Naive B cell (primary cell): Measurements from ENCODE around the gene EML4. TPM values are rescaled to one million over a fixed set of nuclear protein-coding genes. Genes with fewer than 3 reads are reported as not detected.

Experiments used
- ATAC-seq, 2 donors: fragments of 150-1000 bp; cut with Tn5 transposase; 2 replicates each; pipeline ENCODE4 v1.10.0; 2021; ENCODE audit warnings: low read depth in 2 of 2, mild to moderate bottlenecking in 2 of 2, moderate library complexity in 2 of 2
- DNase-seq: peaks from one replicate; pipeline ENCODE4 v3.0.0; 2022
- H3K27ac Mint-ChIP-seq, 6 donors: one replicate each; pipeline ENCODE4 v1.8.0; 2020 to 2022; ENCODE audit warnings: mild to moderate bottlenecking in 6 of 6, mixed read lengths in 6 of 6, moderate library complexity in 5 of 6, inconsistent platforms in 2 of 6
- H3K27me3 Mint-ChIP-seq, 3 donors: one replicate each; pipeline ENCODE4 v1.8.0; 2021 to 2022; ENCODE audit warnings: mixed read lengths in 3 of 3, mild to moderate bottlenecking in 1 of 3
- H3K36me3 Mint-ChIP-seq, 2 donors: one replicate each; pipeline ENCODE4 v1.8.0; 2020 to 2022; ENCODE audit warnings: mixed read lengths in 2 of 2, inconsistent platforms in 1 of 2, mild to moderate bottlenecking in 1 of 2
- H3K4me1 Mint-ChIP-seq, 3 donors: one replicate each; pipeline ENCODE4 v1.8.0; 2020 to 2022; ENCODE audit warnings: mixed read lengths in 3 of 3, inconsistent platforms in 1 of 3, mild to moderate bottlenecking in 1 of 3, moderate library complexity in 1 of 3
- H3K4me3 Mint-ChIP-seq, 8 donors: one replicate each; pipeline ENCODE4 v1.8.0; 2020 to 2022; ENCODE audit warnings: mild to moderate bottlenecking in 8 of 8, mixed read lengths in 8 of 8, moderate library complexity in 8 of 8, inconsistent platforms in 2 of 8
- H3K9me3 Mint-ChIP-seq, 7 donors: one replicate each; pipeline ENCODE4 v1.8.0; 2020 to 2022; ENCODE audit warnings: mixed read lengths in 7 of 7, mild to moderate bottlenecking in 5 of 7, inconsistent platforms in 2 of 7, moderate library complexity in 1 of 7
- polyA plus RNA-seq, 6 donors: library from polyadenylated mRNA; unstranded; fragments of 300-500 nt; fragmentation: Illumina TruSeq; gene quantifications; one replicate each; pipeline ENCODE4 v1.2.3, GENCODE V29; 2021; ENCODE audit warnings: low read depth in 6 of 6

Gene EML4
- polyA plus RNA-seq, 6 donors from 2014 or later = 33.3 to 77.6 (median 62.5) TPM

DNA sequence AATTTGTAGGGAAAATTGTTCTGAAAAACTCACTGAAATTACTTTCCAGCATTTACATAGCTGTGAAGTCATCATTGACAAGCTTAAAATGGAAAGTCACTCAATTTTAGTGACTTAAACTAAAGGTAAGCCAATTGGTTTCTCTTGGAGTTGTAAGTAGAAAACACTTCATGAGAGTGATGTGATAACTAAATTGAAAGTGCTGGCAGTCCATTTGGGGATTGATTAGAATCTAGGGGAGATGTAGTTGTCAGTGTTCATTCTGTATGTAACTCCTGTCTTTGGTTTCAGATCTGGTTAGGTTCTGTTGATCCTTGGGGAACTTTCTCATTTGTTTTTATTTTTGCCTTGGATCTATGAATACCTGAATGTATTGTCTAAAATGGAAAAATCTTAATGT, 138.0 kb downstream of the EML4 start:
- Mint-ChIP-seq H3K4me1 (peaks cover 0 to 4% (median 0%) of the 10 kb centered on the region in 3 donors), H3K27ac (peak overlapping the region in 1 of 6 donors; percentile 18), H3K4me3 (no peak overlapping the region), H3K9me3 (no peaks in the 10 kb centered on the region), H3K36me3 (peaks cover 16 to 21% of the 10 kb centered on the region in 2 donors), H3K27me3 (no peaks in the 10 kb centered on the region)
- ATAC-seq = no peak
- DNase-seq = no peak

DNA sequence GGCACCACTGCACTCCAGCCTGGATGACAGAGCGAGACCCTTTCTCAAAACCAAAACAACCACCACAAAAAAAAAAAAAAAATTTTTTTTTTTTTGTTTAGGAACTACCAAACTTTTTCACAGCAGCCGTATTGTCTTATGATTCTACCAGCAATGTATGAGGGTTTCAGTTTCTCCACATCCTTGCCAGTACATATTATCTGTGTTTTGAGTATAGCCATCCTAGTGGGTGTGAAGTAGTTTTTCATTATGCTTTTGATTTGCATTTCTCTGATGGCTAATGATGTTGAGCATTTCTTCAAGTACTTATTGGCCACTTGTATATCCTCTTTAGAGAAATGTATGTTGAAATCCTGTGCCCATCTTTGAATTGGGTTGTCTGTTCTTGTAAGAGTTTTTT, 140.2 kb downstream of the EML4 start:
- Mint-ChIP-seq H3K36me3 (peaks cover 10 to 14% of the 10 kb centered on the region in 2 donors), H3K4me1 (peaks cover 0 to 5% (median under 1%) of the 10 kb centered on the region in 3 donors), H3K27me3 (no peaks in the 10 kb centered on the region), H3K27ac (peak overlapping the region in 2 of 6 donors; percentile 26 to 74), H3K9me3 (no peaks in the 10 kb centered on the region), H3K4me3 (no peak overlapping the region)
- ATAC-seq = no peak
- DNase-seq = no peak

DNA sequence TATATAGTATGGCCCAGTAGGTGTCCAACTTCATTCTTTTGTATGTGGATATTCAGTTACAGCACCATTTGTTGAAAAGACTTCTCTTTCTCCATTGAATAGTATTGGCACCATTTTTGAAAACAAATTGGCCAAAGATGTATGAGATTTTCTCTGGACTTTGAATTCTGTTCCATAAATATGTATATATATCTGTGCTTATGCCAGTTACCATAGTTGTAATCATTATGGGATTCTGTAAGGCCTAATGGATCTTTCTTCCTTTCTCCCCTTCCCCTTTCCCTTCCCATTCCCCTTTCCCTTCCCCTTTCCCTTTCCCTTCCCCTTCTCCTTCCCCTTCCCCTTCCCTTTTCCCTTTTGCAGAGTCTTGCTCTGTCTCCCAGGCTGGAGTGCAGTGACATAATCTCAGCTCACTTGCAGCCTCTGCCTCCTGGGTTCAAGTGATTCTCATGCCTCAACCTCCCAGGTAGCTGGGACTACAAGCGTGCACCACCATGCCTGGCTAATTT, 140.9 kb downstream of the EML4 start:
- H3K27me3 Mint-ChIP-seq = no peaks in the 10 kb centered on the region
- ATAC-seq = no peak

DNA sequence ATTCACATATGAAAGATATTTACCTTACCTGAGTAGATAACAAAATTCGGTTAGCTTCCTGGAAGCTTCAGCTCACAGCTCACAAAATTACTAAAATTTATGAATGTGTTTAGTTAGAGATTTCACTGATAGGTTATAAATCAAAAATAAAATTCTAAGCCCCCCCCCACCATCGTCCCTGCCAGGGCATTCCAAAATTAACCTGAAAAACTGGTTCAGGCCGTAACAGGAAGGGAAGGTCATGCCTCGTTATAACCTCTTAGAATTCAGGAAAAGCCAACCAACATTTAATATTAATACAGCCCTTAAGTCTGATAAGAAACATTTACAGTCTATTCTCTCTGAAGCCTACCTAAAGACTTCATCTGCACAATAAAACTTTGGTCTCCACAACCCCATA, 143.0 kb downstream of the EML4 start:
- DNase-seq (no peak), ATAC-seq (no peak)
- Mint-ChIP-seq H3K27me3 (no peaks in the 10 kb centered on the region), H3K36me3 (peaks cover 12 to 15% of the 10 kb centered on the region in 2 donors), H3K9me3 (no peaks in the 10 kb centered on the region), H3K4me1 (peaks cover 0 to 9% (median 4%) of the 10 kb centered on the region in 3 donors), H3K27ac (peak overlapping the region in 2 of 6 donors; percentile 47 to 66), H3K4me3 (no peak overlapping the region)

More for the DNA sequence above, 140.9 kb downstream of the EML4 start:
- H3K9me3 Mint-ChIP-seq = no peaks in the 10 kb centered on the region
- H3K4me1 Mint-ChIP-seq = peaks cover 0 to 12% (median 4%) of the 10 kb centered on the region in 3 donors
- no peak overlapping the region for H3K4me3 Mint-ChIP-seq
- peak overlapping the region in 2 of 6 donors; percentile 6 to 49 for H3K27ac Mint-ChIP-seq
- no peak for DNase-seq
- H3K36me3 Mint-ChIP-seq = peaks cover 17% of the 10 kb centered on the region in 2 donors

DNA sequence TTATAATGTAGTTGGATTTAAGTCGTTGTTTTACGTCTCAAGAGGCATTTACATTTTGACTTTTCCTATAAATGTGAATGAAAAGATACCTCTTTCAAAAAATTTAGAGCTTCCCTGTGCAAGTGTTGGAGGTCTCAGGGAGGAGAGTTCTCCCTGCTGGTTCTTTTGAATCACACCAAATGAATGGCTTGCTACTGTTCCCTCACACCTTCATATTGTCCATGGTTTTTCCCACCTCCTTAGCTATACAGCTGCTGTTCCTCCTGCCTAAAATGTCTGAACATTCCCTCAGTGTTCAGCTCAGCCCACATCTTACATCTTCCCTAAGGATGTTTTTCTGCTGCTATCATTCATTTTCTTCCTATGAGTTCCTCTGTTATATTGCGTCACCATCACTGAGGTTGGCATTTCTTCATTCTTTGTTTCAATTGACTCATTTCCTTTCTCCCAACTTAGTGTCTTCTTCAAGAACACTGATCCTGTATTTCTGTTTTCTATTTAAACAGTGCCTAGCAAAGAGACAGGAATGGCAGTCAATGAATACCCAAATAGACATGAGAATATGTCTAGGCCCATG, 145.8 kb downstream of the EML4 start:
- Mint-ChIP-seq H3K36me3 (peaks cover 19 to 21% of the 10 kb centered on the region in 2 donors), H3K4me1 (peaks cover 0 to 9% (median 4%) of the 10 kb centered on the region in 3 donors), H3K27ac (peak overlapping the region in 4 of 6 donors; percentile 16 to 72 (median 38)), H3K4me3 (no peak overlapping the region), H3K9me3 (no peaks in the 10 kb centered on the region), H3K27me3 (no peaks in the 10 kb centered on the region)
- DNase-seq (no peak), ATAC-seq (no peak)

DNA sequence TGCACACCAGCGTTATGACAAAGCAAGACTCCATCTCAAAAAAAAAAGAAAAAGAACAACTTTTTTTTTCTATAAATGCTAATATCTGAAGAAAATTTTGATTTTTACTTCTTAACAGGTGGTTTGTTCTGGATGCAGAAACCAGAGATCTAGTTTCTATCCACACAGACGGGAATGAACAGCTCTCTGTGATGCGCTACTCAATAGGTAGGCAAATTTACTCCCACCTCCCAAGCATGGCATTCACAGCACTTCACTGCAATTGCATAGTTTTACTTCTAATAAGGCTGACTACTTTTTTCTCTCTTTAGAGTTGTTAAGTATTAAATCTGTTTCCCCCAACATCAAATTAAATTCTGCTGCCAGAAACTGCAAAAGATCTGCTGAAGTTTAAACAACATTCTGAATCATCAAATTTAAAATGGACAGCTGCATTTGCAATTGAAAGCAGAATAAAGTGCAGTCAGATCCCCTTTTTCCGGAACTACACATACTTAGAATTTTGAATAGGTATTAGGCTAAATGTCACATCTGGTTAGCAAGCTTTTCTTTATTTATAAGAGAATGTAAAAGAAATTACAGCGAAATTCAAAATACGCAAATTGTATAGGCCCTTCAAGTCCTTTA, 146.8 kb downstream of the EML4 start:
- H3K27ac Mint-ChIP-seq = peak overlapping the region in 3 of 6 donors; percentile 11 to 59 (median 16)
- H3K27me3 Mint-ChIP-seq = no peaks in the 10 kb centered on the region
- no peak overlapping the region for H3K4me3 Mint-ChIP-seq
- ATAC-seq (no peak), DNase-seq (no peak)
- no peaks in the 10 kb centered on the region for H3K9me3 Mint-ChIP-seq
- H3K36me3 Mint-ChIP-seq = peaks cover 19 to 27% of the 10 kb centered on the region in 2 donors
- H3K4me1 Mint-ChIP-seq = peaks cover 0 to 9% (median 4%) of the 10 kb centered on the region in 3 donors

DNA sequence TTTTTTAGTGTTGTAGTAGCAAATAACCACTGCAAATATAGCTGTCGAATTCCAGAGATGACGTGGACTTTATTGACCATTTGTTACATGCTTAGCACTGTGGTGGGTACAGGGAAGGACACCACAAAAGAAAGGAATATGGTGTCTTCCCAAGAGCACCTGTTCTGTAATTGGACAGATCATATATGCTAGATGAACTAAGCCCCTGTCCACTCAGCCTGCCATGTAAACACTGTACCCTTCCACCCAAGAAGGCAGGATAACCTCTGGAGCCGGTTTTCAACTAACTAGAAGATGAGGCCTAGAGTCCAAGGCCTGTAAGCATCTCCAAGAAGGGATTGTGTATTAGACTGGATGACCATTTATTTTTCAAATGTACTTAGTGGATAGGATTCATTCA, 147.8 kb downstream of the EML4 start:
- Mint-ChIP-seq H3K4me1 (peaks cover 0 to 9% (median 4%) of the 10 kb centered on the region in 3 donors), H3K27ac (no peak overlapping the region), H3K9me3 (no peaks in the 10 kb centered on the region), H3K4me3 (no peak overlapping the region), H3K27me3 (no peaks in the 10 kb centered on the region), H3K36me3 (peaks cover 19 to 27% of the 10 kb centered on the region in 2 donors)
- no peak for ATAC-seq
- DNase-seq = no peak

DNA sequence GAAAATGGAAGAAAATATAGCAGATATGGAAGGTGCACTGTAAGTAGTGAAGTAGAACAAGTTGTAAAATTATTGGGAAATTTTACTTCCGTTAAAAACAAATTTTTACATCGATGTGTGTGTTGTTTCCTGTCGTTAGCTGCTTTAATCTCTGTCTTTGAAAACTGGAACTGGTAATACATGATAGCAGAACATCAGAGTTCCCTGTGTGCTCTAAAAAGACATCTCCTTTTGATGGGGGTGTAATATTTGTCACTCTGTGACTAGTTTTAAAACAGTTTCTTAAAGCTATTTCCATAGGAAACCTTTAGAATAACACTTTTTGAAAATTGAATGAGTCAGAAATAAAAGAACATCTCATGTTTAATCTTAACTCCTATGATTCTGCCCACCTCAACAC, 148.3 kb downstream of the EML4 start:
- H3K36me3 Mint-ChIP-seq = peaks cover 19 to 27% of the 10 kb centered on the region in 2 donors
- ATAC-seq (no peak), DNase-seq (no peak)
- H3K27ac Mint-ChIP-seq = peak overlapping the region in 1 of 6 donors; percentile 34
- no peak overlapping the region for H3K4me3 Mint-ChIP-seq
- H3K9me3 Mint-ChIP-seq = no peaks in the 10 kb centered on the region
- peaks cover 0 to 9% (median 4%) of the 10 kb centered on the region in 3 donors for H3K4me1 Mint-ChIP-seq
- no peaks in the 10 kb centered on the region for H3K27me3 Mint-ChIP-seq

DNA sequence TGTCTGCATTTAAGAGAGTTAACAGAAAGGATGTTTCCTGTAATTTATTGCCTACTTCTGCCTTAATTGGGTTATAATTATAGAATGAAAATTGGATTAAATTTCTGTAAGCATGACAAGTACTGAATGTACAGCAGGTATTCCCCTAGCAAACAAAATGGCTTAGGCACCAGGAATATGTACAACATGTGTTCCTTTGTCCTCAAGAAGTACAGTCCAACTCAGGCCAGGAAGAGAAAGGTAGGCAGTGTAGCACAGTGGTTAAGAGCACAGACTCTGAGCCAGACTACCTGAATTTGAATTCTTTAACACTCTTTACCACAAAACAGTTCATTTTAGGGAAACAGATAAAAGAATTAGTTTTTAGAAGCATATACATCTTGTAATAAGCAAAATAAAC, 148.8 kb downstream of the EML4 start:
- DNase-seq (no peak), ATAC-seq (no peak)
- peaks cover 0 to 9% (median 4%) of the 10 kb centered on the region in 3 donors for H3K4me1 Mint-ChIP-seq
- peak overlapping the region in 3 of 6 donors; percentile 1 to 57 (median 34) for H3K27ac Mint-ChIP-seq
- no peaks in the 10 kb centered on the region for H3K27me3 Mint-ChIP-seq
- no peaks in the 10 kb centered on the region for H3K9me3 Mint-ChIP-seq
- H3K4me3 Mint-ChIP-seq = no peak overlapping the region
- peaks cover 19 to 27% of the 10 kb centered on the region in 2 donors for H3K36me3 Mint-ChIP-seq

DNA sequence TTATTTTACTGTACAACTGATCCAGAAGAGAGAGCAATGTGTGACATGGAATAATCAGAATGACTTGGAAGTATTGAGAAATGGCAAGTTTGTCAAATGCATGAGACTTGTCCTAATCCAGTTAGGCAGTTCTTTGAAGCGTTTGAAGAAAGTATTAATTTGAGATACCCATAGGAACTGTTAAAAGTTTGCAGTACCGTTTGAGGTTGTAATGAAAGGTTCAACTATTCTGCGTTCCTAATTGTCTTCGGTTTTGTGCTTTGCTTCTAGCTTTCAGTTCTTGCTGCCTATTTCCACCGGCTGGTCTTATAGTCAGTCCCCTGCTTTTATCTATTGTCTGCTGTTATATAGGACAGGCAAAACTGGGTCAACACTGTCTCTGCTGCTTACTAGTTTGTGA, 150.1 kb downstream of the EML4 start:
- H3K36me3 Mint-ChIP-seq = peaks cover 18 to 27% of the 10 kb centered on the region in 2 donors
- no peak for DNase-seq
- H3K9me3 Mint-ChIP-seq = no peaks in the 10 kb centered on the region
- H3K4me3 Mint-ChIP-seq = no peak overlapping the region
- H3K4me1 Mint-ChIP-seq = peaks cover 0 to 9% (median 4%) of the 10 kb centered on the region in 3 donors
- peak overlapping the region in 1 of 6 donors; percentile 31 for H3K27ac Mint-ChIP-seq
- ATAC-seq = no peak
- no peaks in the 10 kb centered on the region for H3K27me3 Mint-ChIP-seq

DNA sequence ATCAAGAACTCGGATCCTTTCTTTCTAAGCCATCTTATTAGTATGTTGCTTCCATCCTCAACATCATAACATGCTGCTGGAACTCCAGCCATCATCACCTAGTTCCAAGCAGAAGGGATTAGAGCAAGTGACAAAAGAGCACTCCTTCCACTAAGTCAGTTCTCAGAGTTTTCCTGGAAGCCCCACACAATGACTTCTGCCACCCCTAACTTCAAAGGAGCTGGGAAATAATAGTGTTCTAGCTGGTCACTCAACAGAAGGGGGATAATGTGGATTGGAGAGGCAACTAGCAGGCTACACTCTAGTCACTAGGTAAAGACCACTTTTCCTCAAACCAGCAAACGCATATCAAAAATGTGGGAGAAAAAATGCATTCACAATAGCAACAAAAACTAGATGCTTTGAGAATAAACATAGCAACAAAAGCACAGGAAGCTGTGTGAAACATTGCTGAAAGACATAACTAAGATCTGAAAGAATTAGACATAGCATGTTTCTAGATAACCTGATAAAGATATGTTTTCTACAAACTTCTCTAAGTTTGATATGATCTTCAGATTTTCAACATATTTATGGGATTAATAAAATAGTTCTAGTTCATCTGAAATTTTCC, 152.4 kb downstream of the EML4 start:
- Mint-ChIP-seq H3K36me3 (peaks cover 7 to 18% of the 10 kb centered on the region in 2 donors), H3K9me3 (no peaks in the 10 kb centered on the region), H3K27ac (peak overlapping the region in 1 of 6 donors; percentile 38), H3K4me1 (no peaks in the 10 kb centered on the region), H3K4me3 (no peak overlapping the region), H3K27me3 (no peaks in the 10 kb centered on the region)
- DNase-seq (no peak), ATAC-seq (no peak)

DNA sequence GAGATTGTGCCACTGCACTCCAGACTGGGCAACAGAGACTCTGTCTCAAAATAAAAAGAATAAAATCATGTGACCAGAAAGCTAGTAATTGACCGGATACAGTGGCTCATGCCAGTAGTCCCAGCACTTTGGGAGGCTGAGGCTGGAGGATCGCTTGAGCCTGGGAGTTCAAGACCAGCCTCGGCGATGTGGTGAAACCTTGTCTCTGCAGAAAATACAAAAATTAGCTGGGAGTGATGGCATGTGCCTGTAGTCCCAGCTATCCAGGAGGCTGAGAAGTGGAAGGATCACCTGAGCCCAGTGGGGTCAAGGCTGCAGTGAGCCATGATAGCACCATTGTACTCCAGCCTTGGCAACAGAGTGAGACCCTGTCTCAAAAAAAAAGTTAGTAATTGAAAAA, 155.1 kb downstream of the EML4 start:
- Mint-ChIP-seq H3K36me3 (peaks cover under 1 to 6% of the 10 kb centered on the region in 2 donors), H3K4me1 (no peaks in the 10 kb centered on the region), H3K27me3 (no peaks in the 10 kb centered on the region), H3K4me3 (no peak overlapping the region), H3K27ac (peak overlapping the region in 3 of 6 donors; percentile 59 to 77 (median 65)), H3K9me3 (no peaks in the 10 kb centered on the region)
- ATAC-seq (no peak), DNase-seq (no peak)

DNA sequence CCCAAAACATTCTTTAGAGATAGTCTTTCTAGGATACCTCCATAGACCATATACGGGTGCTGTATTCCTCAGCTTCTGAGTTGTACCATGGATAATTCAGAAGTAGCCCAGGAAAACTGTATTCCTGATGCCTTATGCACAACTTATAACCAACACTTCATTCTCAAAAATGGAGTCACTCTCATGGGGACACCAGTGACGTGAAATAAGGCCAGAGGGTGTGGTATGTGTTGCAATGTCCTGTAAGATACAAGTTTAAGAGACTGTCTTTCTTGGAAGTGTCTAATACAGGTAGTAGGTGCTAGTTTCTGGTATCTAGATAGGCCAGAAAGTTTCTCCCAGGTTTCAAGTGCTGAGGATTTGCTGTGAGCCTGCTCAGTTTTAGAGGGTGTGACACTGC, 155.8 kb downstream of the EML4 start:
- Mint-ChIP-seq H3K27me3 (no peaks in the 10 kb centered on the region), H3K36me3 (peaks cover 0 to 12% of the 10 kb centered on the region in 2 donors), H3K27ac (peak overlapping the region in 1 of 6 donors; percentile 59), H3K9me3 (no peaks in the 10 kb centered on the region), H3K4me1 (no peaks in the 10 kb centered on the region), H3K4me3 (no peak overlapping the region)
- no peak for DNase-seq
- ATAC-seq = no peak

DNA sequence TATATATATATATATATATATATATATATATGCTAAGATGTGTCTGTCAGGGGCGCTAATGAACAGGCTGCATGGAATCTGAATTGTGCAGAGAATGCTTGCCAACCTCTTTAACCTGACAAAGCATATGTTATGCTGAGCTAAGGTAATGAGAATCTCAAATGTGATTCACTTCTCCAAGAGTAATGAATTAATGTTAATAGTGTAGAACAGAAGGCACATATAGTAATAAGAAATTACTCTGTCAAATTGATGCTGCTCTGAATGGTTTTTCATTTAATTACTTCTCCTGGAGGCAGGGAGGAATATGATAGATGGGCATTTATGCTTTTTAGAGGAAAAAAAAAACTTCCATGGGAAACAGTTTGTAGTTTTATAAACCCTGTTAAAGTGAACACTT, 156.5 kb downstream of the EML4 start:
- Mint-ChIP-seq H3K36me3 (peaks cover 0 to 9% of the 10 kb centered on the region in 2 donors), H3K9me3 (no peaks in the 10 kb centered on the region), H3K4me3 (no peak overlapping the region), H3K4me1 (no peaks in the 10 kb centered on the region), H3K27ac (no peak overlapping the region), H3K27me3 (no peaks in the 10 kb centered on the region)
- DNase-seq = no peak
- no peak for ATAC-seq
